Activated T-helper 17 cell treated with anti-CD3 and anti-CD28 coated beads, Interleukin-2, amount 50 U/mL, for 72 hours (primary cell): ENCODE measurements around the gene PIK3R6. TPM values are rescaled to one million over a fixed set of nuclear protein-coding genes. Genes with fewer than 3 reads are reported as not detected.
A peak's percentile ranks its signal among the peaks of the same experiment; 100 is the strongest.

ENCODE experiments used
- ATAC-seq: fragments of 150-1000 bp; cut with Tn5 transposase; replicated peaks from 2 replicates; pipeline ENCODE4 v1.10.0; 2021; ENCODE audit warnings: mild to moderate bottlenecking, moderate library complexity
- H3K27ac Mint-ChIP-seq: one replicate; pipeline ENCODE4 v1.8.0; 2022; ENCODE audit warnings: mixed read lengths
- H3K27me3 Mint-ChIP-seq: one replicate; pipeline ENCODE4 v1.8.0; 2022; ENCODE audit warnings: mixed read lengths
- H3K36me3 Mint-ChIP-seq: one replicate; pipeline ENCODE4 v1.8.0; 2022; ENCODE audit warnings: low read depth, mild to moderate bottlenecking, mixed read lengths
- H3K4me1 Mint-ChIP-seq: one replicate; pipeline ENCODE4 v1.8.0; 2022; ENCODE audit warnings: mixed read lengths
- H3K4me3 Mint-ChIP-seq: one replicate; pipeline ENCODE4 v1.8.0; 2022; ENCODE audit warnings: mild to moderate bottlenecking, mixed read lengths
- H3K9me3 Mint-ChIP-seq: one replicate; pipeline ENCODE4 v1.8.0; 2022; ENCODE audit warnings: mixed read lengths
- total RNA-seq, 2 donors: library from RNA; stranded (reverse); gene quantifications; one replicate each; pipeline ENCODE4 v1.2.3, GENCODE V29; 2022

Gene PIK3R6
- total RNA-seq, result 1 to 10 TPM; 4.6 to 7.6 TPM

DNA sequence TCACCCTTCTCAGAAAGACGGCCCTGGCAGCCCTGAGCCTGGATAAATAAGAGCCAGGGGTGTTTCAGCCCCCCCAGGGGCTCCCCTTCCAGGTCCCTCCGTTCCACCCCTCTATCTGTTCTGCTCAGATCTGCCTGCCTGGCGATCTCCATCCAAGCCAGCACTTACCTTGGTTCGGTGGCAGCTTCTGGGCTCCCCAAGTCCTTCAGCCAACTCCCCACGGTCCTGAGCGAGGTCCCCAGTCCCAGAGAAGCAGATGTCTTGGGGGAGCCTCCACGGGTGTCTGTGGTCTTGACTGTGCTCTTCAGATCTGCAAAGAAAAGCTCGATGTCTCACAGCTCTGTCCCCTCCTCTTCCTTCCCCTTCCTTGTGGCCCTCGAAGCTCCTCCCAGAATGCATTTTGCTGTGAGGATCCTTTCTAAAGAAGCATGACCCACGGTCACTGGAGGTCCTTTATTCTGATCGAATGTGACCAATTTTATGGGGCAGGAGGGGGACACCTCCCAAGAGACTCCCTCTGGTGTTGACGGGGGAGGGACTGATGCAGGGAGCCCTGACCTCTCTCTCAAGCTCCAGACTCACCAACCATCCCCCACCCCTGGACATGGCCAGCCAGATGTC is at the start of gene PIK3R6:
PIK3R6 (minus strand) TSS at position 314 of the 621 bp plus-strand sequence. CDS start 17,880 bp downstream, outside the sequence.
- ATAC-seq, result peak; percentile 37
- H3K27me3 Mint-ChIP-seq, result peaks cover 3% of the 10 kb centered on the region
- peak within 1 kb of the TSS; percentile 69 for H3K4me3 Mint-ChIP-seq
- H3K4me1 Mint-ChIP-seq, result peaks cover 27% of the 10 kb centered on the region
- peak within 1 kb of the TSS; percentile 67 for H3K27ac Mint-ChIP-seq
- no peaks in the 10 kb centered on the region for H3K36me3 Mint-ChIP-seq
- peaks cover 3% of the 10 kb centered on the region for H3K9me3 Mint-ChIP-seq

DNA sequence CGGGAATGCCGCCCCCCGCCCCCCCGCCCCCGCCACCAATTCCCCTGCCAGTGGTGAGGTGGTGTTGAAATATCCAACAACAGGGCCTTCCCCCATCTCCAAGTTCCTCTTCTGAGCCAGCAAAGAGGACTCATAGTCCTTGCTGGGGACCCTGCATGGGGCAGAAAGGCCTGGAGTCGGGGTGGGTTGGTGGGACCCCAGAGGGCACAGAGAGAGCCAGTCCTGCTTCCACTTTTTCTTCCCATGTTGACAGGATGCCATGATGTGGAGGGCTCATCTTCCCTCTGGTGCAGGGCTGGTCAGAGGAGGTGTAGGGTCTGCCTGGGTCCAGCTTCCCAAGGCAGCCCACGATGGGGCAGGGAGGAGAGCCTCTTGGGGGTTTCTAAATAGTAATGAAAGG is 49.0 kb upstream of the PIK3R6 start:
- H3K9me3 Mint-ChIP-seq, result no peaks in the 10 kb centered on the region
- H3K4me1 Mint-ChIP-seq, result peaks cover 20% of the 10 kb centered on the region
- ATAC-seq, result no peak
- H3K36me3 Mint-ChIP-seq, result peaks cover 79% of the 10 kb centered on the region
- peak overlapping the region; percentile 83 for H3K27ac Mint-ChIP-seq
- peak overlapping the region; percentile 9 for H3K4me3 Mint-ChIP-seq
- H3K27me3 Mint-ChIP-seq, result no peaks in the 10 kb centered on the region

- Mint-ChIP-seq H3K36me3 (peaks cover 91% of the 10 kb centered on the region), H3K27ac (peak overlapping the region; percentile 58), H3K27me3 (no peaks in the 10 kb centered on the region), H3K9me3 (no peaks in the 10 kb centered on the region), H3K4me1 (peaks cover 20% of the 10 kb centered on the region), H3K4me3 (no peak overlapping the region)
- ATAC-seq, result no peak
Measured at GRCh38 chr17:8914554-8914953, 47.1 kb upstream of the PIK3R6 start.

DNA sequence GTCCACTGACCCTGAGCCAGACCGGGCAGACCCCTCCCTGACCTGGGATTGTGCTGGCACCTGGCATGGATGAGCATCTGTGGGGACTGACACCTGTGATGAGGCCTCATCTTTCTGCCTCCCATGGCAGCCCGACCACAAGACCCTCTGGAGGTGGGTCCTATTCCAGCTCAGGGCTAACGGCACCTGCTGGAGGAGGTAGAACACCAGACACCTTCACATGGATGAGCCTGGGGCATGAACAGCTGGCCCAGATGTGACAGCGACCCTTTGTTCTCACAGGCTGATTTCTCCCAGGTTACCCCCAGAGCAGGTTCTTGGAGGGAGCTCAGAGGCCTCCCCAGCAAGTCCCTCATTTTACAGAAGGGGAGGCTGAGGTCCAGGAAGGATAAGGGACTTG is 46.4 kb upstream of the PIK3R6 start:
- Mint-ChIP-seq H3K4me3 (no peak overlapping the region), H3K4me1 (peaks cover 14% of the 10 kb centered on the region), H3K27ac (no peak overlapping the region), H3K36me3 (peaks cover 91% of the 10 kb centered on the region), H3K9me3 (no peaks in the 10 kb centered on the region), H3K27me3 (no peaks in the 10 kb centered on the region)
- ATAC-seq, result no peak

GRCh38 chr17:8913091-8913490 is 45.6 kb upstream of the PIK3R6 start:
- H3K4me1 Mint-ChIP-seq, result peaks cover 16% of the 10 kb centered on the region
- H3K4me3 Mint-ChIP-seq, result no peak overlapping the region
- H3K36me3 Mint-ChIP-seq, result peaks cover 92% of the 10 kb centered on the region
- peak overlapping the region; percentile 78 for H3K27ac Mint-ChIP-seq
- H3K9me3 Mint-ChIP-seq, result no peaks in the 10 kb centered on the region
- no peaks in the 10 kb centered on the region for H3K27me3 Mint-ChIP-seq
- no peak for ATAC-seq

DNA sequence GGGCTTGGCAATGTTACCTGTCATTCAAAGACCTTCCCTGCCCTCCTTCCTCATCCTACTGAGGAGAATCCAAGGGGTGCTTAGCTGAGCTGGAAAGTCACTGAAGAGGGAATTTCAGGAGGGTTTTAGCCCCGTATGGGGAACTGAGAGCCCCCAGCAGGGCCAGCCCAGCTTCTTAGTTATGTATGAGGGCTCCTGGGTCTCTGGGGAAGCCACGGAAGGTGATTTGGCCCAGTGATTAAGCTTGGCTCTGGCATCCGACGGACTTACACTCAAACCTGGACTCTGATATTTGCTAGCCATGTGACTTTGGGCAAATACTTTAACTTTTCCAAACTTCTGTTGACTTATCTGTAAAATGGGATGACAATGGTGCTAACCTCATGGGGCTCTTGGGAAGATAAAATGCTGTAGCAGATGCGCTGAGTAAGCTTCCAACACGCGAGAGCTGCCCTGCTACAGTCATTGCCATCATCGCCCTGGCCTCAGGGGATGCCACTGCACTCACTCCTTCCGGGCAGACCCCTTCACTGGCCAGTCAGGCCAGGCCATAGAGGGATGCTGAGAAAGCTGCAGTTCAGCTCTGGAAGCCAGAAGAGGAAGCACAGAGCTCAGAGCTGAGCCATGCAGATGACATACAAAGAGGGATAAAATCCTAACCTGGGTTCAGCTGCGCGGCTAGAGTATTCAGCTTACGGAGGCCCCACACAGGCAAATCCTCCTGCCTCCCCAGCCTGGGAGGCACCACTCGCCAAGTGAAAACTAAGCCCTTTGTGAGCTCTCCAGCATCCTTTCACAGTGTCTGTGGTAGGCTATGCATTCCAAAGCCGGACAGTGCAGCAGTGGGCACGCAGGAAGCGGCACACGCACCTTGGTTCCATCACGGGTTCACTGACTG is 44.9 kb upstream of the PIK3R6 start:
- no peaks in the 10 kb centered on the region for H3K27me3 Mint-ChIP-seq
- no peaks in the 10 kb centered on the region for H3K9me3 Mint-ChIP-seq
- peak overlapping the region; percentile 78 for H3K27ac Mint-ChIP-seq
- no peak overlapping the region for H3K4me3 Mint-ChIP-seq
- H3K36me3 Mint-ChIP-seq, result peaks cover 92% of the 10 kb centered on the region
- peaks cover 18% of the 10 kb centered on the region for H3K4me1 Mint-ChIP-seq
- ATAC-seq, result no peak

GRCh38 chr17:8910969-8911604 is 43.6 kb upstream of the PIK3R6 start:
- no peaks in the 10 kb centered on the region for H3K27me3 Mint-ChIP-seq
- H3K27ac Mint-ChIP-seq, result peak overlapping the region; percentile 68
- peaks cover 91% of the 10 kb centered on the region for H3K36me3 Mint-ChIP-seq
- ATAC-seq, result no peak
- peaks cover 11% of the 10 kb centered on the region for H3K4me1 Mint-ChIP-seq
- no peaks in the 10 kb centered on the region for H3K9me3 Mint-ChIP-seq
- H3K4me3 Mint-ChIP-seq, result no peak overlapping the region

DNA sequence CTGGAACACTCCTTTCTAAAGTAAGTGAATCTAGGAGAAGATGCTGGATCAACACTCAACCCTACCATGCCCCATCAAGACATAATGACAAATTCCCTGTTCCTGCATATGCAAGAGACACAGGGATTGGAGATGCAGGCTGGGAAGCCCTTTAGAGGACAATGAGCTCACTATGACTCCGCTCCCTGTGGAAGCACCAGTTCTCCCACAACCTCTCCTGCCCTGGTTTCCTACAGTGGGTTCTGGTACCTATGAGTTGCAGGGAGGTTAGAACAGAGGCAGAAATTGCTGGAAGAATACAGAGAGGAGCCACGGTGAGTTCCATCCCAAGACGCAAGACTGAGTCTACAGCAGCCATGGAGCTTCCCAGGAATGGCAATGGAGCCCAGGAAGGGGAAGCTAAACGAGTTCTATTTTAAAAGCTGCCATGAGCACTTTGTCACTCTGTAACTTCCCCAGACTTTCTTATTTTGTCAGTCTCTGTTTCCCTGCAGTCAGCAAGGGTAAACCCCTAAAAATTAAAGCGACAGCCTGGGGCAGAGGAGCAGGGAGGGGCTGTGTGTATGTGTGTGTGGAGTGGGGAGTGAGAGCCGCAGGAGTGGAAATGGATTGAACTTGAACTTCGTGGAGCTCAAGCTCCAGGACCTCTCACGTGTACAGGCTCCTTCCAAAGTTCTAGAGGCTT is 42.3 kb upstream of the PIK3R6 start:
- peaks cover 91% of the 10 kb centered on the region for H3K36me3 Mint-ChIP-seq
- H3K27ac Mint-ChIP-seq, result no peak overlapping the region
- H3K4me3 Mint-ChIP-seq, result no peak overlapping the region
- H3K9me3 Mint-ChIP-seq, result no peaks in the 10 kb centered on the region
- ATAC-seq, result no peak
- H3K4me1 Mint-ChIP-seq, result peaks cover 11% of the 10 kb centered on the region
- H3K27me3 Mint-ChIP-seq, result no peaks in the 10 kb centered on the region

- H3K9me3 Mint-ChIP-seq, result no peaks in the 10 kb centered on the region
- no peak overlapping the region for H3K4me3 Mint-ChIP-seq
- H3K27ac Mint-ChIP-seq, result peak overlapping the region; percentile 37
- ATAC-seq, result no peak
- no peaks in the 10 kb centered on the region for H3K27me3 Mint-ChIP-seq
- H3K4me1 Mint-ChIP-seq, result peaks cover 15% of the 10 kb centered on the region
- H3K36me3 Mint-ChIP-seq, result peaks cover 97% of the 10 kb centered on the region
Measured at GRCh38 chr17:8905331-8905730, 37.9 kb upstream of the PIK3R6 start.

GRCh38 chr17:8904686-8905085 is 37.2 kb upstream of the PIK3R6 start:
- ATAC-seq, result no peak
- no peaks in the 10 kb centered on the region for H3K27me3 Mint-ChIP-seq
- no peak overlapping the region for H3K4me3 Mint-ChIP-seq
- H3K36me3 Mint-ChIP-seq, result peaks cover 97% of the 10 kb centered on the region
- no peaks in the 10 kb centered on the region for H3K9me3 Mint-ChIP-seq
- H3K27ac Mint-ChIP-seq, result peak overlapping the region; percentile 40
- peaks cover 19% of the 10 kb centered on the region for H3K4me1 Mint-ChIP-seq

DNA sequence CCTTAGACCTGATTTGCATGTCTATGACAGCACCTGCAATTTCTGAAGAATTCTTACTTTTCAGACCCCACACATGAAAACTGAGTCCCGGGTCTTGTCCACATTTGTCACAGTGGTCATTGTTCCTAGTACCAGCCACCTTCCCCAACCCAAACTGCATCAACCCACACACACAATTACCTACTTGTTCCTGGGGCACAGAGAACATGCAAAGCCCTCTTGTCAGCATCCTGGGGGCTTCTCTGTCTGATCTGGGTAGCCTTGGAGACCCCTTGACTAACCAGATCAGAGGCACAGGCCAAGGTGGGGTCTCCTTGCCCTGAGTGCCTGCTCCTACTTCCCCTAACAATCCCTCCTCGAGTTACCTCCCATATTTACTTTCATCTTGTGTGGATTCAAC is 36.7 kb upstream of the PIK3R6 start:
- no peak for ATAC-seq
- Mint-ChIP-seq H3K4me3 (no peak overlapping the region), H3K9me3 (no peaks in the 10 kb centered on the region), H3K27me3 (no peaks in the 10 kb centered on the region), H3K27ac (peak overlapping the region; percentile 40), H3K36me3 (peaks cover 97% of the 10 kb centered on the region), H3K4me1 (peaks cover 22% of the 10 kb centered on the region)

GRCh38 chr17:8900626-8901585 is 33.4 kb upstream of the PIK3R6 start:
- ATAC-seq, result no peak
- H3K36me3 Mint-ChIP-seq, result peaks cover 100% of the 10 kb centered on the region

GRCh38 chr17:8900207-8900606 is 32.7 kb upstream of the PIK3R6 start:
- peak overlapping the region; percentile 58 for H3K4me3 Mint-ChIP-seq
- H3K9me3 Mint-ChIP-seq, result no peaks in the 10 kb centered on the region
- peak overlapping the region; percentile 68 for H3K27ac Mint-ChIP-seq

More at GRCh38 chr17:8900626-8901585, 33.4 kb upstream of the PIK3R6 start:
- Mint-ChIP-seq H3K27ac (peak overlapping the region; percentile 68), H3K27me3 (no peaks in the 10 kb centered on the region), H3K4me1 (peaks cover 49% of the 10 kb centered on the region), H3K9me3 (no peaks in the 10 kb centered on the region), H3K4me3 (peak overlapping the region; percentile 58)

More at GRCh38 chr17:8900207-8900606, 32.7 kb upstream of the PIK3R6 start:
- Mint-ChIP-seq H3K27me3 (no peaks in the 10 kb centered on the region), H3K4me1 (peaks cover 56% of the 10 kb centered on the region), H3K36me3 (peaks cover 100% of the 10 kb centered on the region)
- no peak for ATAC-seq
